ENCODE data around the gene ADAMTS12.

Gene ADAMTS12

GRCh38 chr5:33563983-33564908, 327.5 kb downstream of the ADAMTS12 start:
- peak overlapping the region; percentile 61 for H2AFZ ChIP-seq
- TF ChIP-seq CTCF (IDR thresholded peaks at IDR 0.05) = no peak
- no peaks in the 10 kb centered on the region for H3K9me3 ChIP-seq (ENCODE audit: control insufficient read depth, low read length)
- H3K4me2 ChIP-seq (ENCODE audit: low read length) = no peak overlapping the region
- H3K36me3 ChIP-seq (ENCODE audit: control insufficient read depth, insufficient read depth, low read length) = no peaks in the 10 kb centered on the region
- no peak overlapping the region for H3K4me3 ChIP-seq (ENCODE audit: low read depth, low read length)
- no peak overlapping the region for H3K9ac ChIP-seq
- no peaks in the 10 kb centered on the region for H3K4me1 ChIP-seq
- H3K27me3 ChIP-seq (ENCODE audit: control insufficient read depth, insufficient read depth, low read length) = no peaks in the 10 kb centered on the region
- no peak overlapping the region for H3K27ac ChIP-seq
- no peaks in the 10 kb centered on the region for H3K79me2 ChIP-seq

GRCh38 chr5:33563530-33563929, 328.3 kb downstream of the ADAMTS12 start:
- no peaks in the 10 kb centered on the region for H3K36me3 ChIP-seq (ENCODE audit: control insufficient read depth, insufficient read depth, low read length)
- H3K9ac ChIP-seq = no peak overlapping the region
- peak overlapping the region; percentile 61 for H2AFZ ChIP-seq
- H3K27ac ChIP-seq = no peak overlapping the region
- no peak for TF ChIP-seq CTCF (IDR thresholded peaks at IDR 0.05)
- H3K4me3 ChIP-seq (ENCODE audit: low read depth, low read length) = no peak overlapping the region
- H3K79me2 ChIP-seq = no peaks in the 10 kb centered on the region
- no peak overlapping the region for H3K4me2 ChIP-seq (ENCODE audit: low read length)
- no peaks in the 10 kb centered on the region for H3K9me3 ChIP-seq (ENCODE audit: control insufficient read depth, low read length)
- no peaks in the 10 kb centered on the region for H3K4me1 ChIP-seq
- no peaks in the 10 kb centered on the region for H3K27me3 ChIP-seq (ENCODE audit: control insufficient read depth, insufficient read depth, low read length)

GRCh38 chr5:33558489-33558888, 333.3 kb downstream of the ADAMTS12 start:
- H3K9ac ChIP-seq = no peak overlapping the region
- no peak for TF ChIP-seq CTCF (IDR thresholded peaks at IDR 0.05)
- H2AFZ ChIP-seq = no peak overlapping the region
- no peaks in the 10 kb centered on the region for H3K79me2 ChIP-seq
- H3K27me3 ChIP-seq (ENCODE audit: control insufficient read depth, insufficient read depth, low read length) = no peaks in the 10 kb centered on the region
- H3K9me3 ChIP-seq (ENCODE audit: control insufficient read depth, low read length) = no peaks in the 10 kb centered on the region
- H3K36me3 ChIP-seq (ENCODE audit: control insufficient read depth, insufficient read depth, low read length) = no peaks in the 10 kb centered on the region
- no peak overlapping the region for H3K4me2 ChIP-seq (ENCODE audit: low read length)
- no peaks in the 10 kb centered on the region for H3K4me1 ChIP-seq
- H3K27ac ChIP-seq = no peak overlapping the region
- no peak overlapping the region for H3K4me3 ChIP-seq (ENCODE audit: low read depth, low read length)

- Histone ChIP-seq H2AFZ (no peak overlapping the region), H3K36me3 (ENCODE audit: control insufficient read depth, insufficient read depth, low read length) (no peaks in the 10 kb centered on the region), H3K79me2 (no peaks in the 10 kb centered on the region), H3K4me3 (ENCODE audit: low read depth, low read length) (no peak overlapping the region), H3K4me1 (no peaks in the 10 kb centered on the region), H3K27me3 (ENCODE audit: control insufficient read depth, insufficient read depth, low read length) (no peaks in the 10 kb centered on the region), H3K27ac (no peak overlapping the region), H3K9ac (no peak overlapping the region), H3K4me2 (ENCODE audit: low read length) (no peak overlapping the region), H3K9me3 (ENCODE audit: control insufficient read depth, low read length) (no peaks in the 10 kb centered on the region)
- no peak for TF ChIP-seq CTCF (IDR thresholded peaks at IDR 0.05)
These were observed 334.2 kb downstream of the ADAMTS12 start for GRCh38 chr5:33557605-33558004.
